ENCODE measurements around the gene SFMBT2.

SFMBT2 gene

DNA sequence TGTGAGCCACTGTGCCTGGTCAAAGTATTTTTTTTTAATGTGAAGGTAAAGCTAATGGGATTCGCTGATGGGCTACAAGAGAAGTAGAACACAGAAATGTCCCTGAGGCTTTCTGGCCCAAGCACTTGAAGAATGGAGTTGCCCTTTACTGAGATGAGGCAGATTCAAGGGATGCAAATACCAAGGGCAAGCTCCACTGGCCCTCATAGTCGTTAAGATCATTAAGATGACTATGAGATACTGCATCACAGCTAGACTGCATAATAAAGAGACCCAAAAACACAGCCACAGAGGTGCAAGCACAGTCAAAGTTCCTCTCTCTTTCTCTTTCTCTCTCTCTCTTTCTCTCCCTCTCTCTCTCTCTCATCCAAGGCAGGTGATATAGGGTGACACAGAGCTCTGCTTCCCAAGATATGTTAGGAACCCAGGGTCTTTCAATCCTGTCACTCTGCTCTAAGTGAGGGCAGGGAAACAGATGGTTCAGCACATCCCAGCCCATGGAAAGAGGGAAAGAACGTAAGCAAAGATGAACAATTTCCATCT lies 117.4 kb downstream of the SFMBT2 start:
- DNase-seq = no peak

DNA sequence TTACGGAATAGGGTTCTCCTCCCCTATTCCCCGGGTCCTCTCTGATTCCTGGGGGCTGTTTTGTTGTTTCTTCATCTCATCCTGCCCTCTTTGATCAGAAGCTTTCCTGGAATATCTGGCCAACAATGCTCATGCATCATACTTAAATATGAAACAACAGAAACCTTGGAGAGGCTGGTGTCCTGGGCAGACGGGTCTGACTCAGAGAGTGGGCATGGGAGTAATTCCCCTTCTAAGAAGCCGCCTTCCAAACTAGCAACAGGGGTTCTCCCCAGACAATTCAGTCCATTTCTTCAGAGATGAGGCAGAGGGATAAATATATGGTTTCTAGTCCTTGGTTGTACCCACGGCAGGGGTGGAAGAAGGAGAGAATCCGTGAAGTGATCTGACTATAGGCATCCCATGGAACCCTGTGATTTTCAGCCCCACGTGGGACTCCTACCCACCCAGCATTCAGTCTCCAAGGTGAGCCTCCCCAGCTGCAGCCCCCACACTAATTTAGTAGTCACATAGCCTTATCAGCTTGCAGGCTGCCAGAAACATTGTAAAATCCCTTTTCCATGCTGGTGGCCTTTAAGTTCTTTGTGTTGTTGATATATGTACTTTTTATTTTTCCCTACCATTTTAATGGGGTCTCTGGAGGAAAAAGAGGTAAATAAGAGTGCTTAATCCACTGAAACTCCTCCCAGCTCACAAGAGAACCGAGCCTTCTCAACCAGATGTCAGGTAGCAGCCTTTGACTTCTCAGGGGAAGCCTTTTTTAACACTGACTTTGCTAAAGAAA lies 119.2 kb downstream of the SFMBT2 start:
- DNase-seq = no peak

DNA sequence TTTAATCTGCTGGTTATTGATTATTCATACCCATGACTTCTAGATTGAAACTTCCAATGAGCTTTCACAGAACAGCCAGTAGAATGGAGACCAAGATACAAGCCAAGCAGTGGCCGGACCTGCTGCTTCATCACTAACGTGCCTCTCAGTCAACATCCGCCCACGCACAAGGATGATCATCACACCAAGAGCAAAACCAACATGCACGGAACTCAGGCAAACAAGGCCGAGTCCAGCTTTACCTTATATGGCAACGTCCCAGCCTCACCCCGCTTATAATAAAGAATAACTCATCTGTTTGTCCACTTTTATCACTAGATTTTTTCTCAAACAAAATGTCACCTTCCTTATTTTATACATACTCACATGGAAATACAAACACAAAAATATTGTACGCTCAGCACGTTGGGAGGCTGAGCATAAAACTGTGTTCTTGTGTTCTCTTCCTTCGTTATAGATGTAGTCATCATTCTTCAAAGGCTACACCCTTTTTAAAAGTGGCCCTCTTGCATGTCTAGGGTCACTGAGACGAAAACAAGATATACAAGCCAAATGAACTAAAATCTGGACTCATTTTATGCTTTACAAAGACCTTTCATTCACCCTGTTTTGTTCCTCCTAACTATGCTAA lies 122.7 kb downstream of the SFMBT2 start:
- DNase-seq = no peak

DNA sequence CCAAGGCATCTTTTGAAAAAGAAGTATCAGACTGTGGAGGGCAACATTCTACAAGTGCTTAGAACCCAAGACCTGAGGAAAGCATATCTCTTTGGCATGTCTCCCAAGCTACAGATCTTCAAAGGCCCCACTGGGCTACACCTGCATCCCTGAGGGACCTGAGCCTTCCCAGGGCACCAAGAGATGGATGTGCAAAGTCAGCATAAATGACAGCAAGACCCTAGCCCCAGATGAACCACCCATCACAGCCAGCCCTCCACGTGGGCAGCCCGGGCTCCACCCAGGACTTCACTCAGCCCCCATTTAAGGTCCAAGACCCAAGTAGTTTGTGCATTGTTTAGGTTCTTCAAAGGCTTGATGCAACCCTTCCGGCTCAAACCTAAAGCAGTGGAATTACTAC lies 123.5 kb downstream of the SFMBT2 start:
- DNase-seq = no peak

DNA sequence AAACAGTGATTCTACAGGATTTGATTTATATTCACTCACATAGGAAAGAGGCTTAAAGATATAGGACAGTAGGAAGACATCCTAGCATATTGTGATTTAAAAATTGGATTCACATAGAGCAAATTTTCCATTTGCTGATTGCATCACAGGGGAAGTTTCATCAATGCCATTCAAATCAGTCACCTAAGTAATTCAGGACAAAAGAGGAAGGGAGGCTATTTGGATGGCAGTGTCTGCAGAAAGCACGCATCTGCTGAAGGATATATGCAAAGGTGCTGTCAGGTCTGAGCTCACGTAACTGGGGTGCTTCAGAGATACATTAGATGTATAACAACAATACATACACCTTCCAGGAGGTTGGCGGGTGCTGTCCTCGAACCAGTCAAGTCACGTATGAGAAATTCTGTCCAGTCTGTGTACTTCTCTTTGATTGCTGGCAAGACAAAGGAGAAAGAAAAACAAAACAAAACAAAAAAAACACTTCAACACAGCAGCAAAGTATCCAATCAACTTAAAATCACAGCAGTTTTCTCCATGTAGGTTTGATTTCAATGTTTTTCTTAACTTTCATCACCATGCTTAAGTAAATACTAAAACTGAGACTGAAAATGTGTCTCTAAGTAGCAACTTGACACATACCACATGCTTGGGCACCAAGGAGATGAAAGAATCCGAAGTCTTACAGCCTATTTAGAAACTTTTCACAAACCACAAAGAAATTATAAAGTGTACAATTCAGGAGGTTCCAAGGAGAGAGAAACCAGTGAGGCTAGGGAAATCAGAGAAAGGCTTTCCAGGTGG lies 125.1 kb downstream of the SFMBT2 start:
- no peak for DNase-seq

DNA sequence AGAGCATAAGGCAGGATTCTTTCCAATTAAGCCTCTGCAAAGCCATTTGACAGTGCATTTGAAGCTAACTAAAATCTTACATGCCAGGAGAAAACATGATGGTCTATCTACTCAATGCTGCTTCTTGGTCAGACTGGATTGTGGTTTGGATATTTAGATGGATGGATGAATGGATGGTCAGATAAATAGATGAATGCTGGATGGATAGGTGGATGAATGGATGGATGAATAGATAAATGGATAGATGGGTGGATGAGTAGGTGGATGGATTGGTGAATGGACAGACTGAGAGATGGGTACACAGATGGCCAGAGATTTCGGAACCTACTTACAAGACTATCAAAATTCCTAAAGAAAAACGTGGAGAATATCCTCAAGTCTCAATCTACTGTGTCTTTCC lies 127.6 kb downstream of the SFMBT2 start:
- no peak for DNase-seq

DNA sequence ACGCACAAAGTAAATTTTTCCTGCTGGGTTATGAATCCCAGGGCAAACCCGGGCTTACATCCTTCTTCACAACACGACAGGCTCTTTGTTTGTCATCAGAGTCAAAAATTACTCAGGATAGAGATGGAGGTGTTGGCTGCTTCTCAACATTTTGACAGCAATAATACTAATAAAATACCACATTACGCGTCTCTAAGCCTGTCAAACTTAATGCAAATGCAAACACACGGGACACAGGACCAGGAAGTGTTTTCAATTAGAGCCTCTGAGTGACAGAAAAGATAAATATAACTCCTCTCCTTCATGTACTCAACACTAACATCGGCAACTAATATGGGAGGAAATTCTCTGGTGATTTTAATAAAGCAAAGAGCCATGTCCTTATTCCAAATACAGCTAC lies 128.4 kb downstream of the SFMBT2 start:
- no peak for DNase-seq

DNA sequence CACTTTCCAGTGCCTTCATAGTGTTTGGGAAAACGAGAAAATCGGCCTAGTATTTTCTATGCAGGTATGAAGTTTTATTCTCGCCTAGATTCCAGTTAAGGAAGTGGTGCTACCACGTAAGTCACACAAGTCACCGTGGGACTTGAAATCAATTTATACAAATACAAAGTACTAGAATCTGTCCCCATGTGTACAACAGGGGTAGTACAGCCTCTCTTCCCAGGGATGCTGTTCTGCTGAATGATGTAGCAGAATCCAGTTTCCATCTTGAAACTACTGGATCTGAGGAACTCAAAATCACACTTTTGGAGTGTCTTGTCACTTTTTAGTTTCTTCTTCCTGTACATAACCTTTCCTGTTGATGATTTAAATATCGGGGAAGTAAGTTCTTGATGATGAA lies 129.4 kb downstream of the SFMBT2 start:
- no peak for DNase-seq

DNA sequence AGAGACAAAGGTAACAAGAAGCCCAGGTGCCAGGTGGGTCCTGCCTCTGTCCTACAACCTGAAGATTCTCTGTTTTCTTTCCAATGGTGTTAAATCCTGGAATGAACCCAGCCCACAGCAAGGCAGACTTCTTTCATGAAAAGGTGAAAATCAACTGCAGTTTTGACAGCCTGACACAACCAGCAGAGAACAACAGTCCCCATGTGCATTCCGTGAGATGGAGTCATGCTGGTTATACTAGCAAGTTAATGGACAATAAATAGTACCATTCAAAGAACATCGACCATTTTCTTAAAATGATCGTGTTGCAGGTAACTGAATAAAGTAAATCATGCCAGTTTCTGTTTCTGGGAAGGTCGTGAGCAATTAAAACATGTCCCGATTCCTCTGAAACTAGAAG lies 131.5 kb downstream of the SFMBT2 start:
- no peak for DNase-seq

DNA sequence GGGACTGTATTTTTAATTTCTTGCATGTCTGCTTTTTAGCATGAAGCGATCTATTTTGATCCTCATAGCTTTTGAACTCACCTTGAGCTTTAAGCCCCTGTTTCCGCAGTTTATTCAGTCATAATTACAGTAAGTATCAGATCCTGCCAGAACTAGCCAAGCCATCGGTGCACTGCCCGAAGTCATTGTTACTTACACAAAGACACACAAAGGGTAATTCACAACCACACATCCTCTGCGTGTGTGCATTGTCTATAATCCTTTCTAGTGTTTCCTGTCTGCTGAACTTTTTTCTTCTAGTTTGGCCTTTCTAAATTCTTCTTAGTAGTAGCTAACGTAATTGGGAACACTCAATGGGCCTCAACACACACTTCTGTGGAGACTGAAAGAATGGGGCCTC lies 133.0 kb downstream of the SFMBT2 start:
- no peak for DNase-seq

DNA sequence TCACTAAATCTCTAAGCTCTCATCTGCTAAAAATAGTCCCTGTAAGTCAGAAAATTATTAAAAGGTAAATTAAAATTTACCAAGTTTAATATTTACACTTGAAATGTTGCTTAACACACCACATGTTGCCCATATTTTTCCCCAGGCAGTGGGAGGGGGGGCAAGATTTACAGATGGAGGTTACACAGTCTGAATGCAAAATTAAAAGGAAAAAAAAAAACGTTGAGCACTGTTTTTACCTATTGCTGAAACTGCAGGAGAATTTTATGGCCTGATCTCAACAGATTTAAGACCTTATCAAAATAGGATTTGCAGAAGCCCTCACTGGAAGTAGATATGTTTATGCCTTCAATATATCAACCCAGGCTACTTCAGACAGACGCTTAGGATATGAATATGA lies 133.4 kb downstream of the SFMBT2 start:
- no peak for DNase-seq

DNA sequence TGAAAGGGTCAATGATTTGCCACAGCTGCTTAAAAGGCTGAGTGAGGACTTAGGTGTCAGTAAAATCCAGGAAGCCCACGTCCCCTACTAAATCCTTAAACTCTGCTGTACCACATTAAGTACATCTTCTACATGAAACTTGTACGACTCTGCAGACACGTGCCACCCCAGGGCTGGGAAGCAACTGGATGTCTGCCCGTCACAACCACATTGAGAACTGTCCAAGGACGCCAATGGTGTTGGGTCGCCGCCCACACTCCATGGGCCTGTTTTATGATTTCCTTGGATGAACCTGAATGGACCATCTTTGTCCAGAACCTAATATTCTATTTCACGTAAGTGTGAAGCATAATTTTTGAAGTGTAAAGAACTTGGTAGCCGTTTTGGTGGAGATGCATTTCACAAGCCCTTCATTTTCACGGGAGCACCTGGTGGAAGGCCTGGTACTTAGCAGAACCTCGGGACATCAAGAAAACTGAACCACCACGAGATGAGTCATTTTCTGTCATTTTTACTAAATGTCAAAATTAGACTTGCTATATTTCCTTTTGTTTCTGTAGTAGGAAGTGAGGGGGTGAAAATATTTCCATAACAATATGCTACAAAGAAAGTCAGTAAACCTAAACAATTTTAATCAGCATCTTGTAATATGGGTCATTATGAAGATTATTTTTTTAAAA lies 134.9 kb downstream of the SFMBT2 start:
- DNase-seq = no peak

DNA sequence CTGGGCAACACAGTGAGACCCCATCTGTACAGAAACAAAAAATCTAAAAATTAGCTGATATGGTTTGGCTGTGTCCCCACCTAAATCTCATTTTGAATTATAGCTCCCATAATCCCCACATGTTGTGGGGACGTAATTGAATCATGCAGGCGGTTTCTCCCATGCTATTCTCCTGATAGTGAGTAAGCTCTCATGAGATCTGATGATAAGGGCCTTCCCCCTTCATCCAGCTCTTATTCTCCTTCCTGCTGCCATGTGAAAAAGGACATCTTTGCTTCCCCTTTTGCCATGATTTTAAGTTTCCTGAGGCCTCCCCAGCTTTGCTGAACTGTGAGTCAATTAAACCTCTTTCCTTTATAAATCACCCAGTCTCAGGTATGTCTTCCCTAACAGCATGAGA lies 136.5 kb downstream of the SFMBT2 start:
- no peak for DNase-seq

DNA sequence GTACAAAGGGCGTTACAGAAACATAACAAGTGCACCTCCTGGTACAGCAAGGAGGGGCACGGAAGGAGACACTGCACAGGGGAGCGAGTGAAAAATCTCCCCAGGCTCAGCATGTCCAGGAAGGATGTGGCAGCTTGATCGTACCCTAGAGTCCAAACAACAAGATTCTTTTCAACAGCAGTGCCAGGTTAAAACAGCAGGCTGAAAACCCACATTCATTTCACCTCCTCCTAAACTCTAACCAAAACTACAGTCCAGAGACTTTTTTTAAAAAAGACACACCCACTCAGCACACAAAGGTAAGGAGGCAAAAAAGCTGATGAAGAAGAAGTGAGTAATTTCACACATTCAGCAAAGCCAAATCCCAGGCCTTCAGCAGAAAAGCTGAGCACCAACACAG lies 138.8 kb downstream of the SFMBT2 start:
- DNase-seq = no peak

DNA sequence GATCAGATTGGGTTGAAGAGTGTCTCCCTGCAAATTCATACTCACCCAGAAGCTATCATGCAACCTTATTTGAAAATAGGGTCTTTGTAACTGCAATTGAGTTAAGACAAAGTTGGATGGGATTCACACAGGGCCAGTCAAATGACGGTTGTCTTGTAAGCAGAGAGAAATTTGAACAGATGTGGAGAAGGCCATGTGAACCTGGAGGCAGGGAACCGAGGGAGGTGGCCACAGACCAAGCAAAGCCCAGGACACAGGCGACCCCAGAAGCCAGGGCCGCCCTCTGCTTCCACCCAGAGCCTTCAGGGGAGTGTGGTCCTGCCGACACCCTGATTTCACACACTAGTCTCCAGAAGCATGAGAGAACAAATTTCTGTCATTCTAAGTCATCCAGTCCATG lies 140.8 kb downstream of the SFMBT2 start:
- DNase-seq = no peak

DNA sequence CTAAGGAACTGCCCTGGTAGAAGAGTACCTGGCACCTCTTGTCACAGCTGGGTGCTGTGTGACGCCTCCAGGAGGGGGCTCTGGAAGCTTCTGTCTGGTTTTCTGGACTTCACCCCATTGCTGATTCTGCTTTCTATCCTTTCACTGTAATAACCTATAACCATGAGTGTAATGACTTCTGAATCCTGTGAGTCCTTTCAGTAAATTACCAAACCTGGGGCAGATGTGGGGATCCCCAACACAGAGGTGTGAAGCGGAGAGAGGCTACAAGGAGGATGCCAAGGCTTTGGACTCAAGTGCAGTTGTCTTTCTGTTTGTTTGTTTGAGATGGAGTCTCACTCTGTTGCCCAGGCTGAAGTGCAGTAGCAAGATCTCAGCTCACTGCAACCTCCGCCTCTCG lies 143.7 kb downstream of the SFMBT2 start:
- no peak for DNase-seq

DNA sequence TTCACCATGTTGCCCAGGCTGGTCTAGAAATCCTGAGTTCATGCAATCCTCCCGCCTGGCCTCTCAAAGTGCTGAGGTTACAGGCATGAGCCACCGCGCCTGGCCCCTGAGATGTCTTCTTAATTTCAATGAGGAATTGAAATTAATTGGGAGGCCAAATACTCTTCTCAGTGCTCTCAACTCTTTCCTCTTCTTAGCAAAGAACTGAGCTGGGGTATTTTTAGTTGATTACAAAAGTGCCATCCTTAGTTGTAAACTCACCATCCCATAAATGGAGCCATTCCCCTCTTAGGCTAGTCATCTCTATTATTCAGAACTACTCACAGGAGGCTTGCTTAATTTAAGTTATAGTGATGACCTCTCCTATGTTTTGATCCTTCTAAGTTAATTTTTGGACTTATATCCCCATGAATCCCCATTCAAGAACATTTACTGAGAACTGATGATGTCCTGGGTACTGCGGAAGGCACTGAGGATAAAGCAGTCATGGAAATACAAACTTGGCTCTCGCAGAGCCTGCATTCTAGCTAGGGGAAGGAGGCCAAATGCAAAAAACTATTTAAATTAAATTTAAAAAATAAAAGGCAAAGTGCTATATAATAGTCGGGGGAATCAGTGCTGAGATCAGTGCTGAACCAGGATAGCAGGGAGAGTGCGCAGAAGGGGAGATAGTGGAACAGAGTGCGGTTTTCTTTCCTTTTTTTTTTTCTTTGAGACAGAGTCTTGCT lies 145.3 kb downstream of the SFMBT2 start:
- no peak for DNase-seq

DNA sequence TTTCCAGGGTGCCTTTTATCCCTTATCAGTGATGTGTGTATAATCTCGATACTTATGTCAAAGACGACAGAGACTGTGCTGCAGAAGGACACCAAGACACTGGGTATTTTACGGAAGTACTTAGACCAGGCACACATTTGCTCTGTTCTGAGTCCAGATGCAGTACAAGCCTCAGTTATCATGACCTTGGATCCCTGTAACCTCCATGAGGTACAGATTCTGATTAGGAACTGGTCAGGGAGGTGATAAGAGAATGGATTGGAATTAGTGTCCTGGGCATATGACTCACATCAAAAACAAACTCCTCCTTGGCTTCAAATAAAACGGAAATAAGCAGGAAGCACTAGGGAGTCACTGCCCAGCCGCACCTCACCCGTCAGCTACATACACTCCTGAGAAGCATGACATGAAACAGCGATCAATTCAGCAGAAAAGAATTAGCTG lies 146.5 kb downstream of the SFMBT2 start:
- no peak for DNase-seq

DNA sequence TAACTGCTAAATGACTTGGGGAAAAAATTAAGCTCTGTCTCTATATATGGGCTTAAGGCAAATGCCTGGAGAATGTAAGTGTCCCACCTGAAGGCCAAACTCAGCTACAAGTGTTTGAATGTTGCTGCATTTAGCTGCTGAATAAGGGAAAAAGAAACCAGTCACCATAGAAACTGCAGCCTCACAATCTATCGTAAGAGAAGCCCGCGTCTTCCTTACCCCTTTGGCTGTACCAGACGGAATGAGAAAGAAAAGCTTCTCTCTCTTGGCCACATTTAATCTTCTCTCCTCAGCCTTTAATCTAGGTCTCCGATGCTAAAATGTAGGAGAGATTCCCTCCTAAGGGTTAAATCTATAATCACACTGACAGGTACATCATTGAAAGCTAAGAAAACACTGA lies 147.2 kb downstream of the SFMBT2 start:
- DNase-seq = no peak

DNA sequence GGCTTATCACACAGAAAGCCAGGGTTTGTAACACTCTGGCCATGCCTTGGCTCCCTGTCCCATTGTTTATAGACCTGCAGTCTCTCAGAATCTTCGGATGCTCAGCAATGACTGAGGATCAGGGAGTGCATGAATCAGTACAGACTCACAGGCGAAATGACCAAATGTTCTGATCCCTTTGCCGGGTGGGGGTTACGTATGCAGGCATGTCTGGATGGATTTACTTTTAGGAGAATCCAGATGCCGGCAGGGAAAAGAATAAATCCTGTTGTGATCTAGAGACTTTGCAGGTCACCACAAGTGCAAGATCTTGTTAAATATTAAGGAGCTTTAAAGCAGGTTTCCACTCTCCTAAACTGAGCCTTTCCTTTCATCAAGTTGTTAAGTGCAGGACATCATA lies 149.5 kb downstream of the SFMBT2 start:
- no peak for DNase-seq

DNA sequence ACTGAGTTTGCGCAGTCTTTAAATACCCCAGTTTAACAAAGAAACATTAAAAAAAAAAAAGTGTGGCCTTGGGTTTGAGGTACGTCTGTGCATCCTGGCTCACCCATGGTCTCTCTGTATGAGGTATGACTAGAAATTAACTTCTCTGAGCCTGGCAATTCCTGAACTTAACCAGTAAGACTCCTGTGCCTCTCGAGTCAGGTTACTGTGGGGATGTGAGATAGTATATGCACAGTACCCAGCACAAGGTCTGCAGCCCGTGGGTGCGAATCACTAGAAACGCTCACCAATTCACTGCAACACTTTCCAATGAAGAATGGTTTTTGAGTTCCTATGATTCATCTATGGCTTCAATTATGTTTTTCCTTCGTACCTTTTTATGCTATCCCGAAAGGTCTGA lies 149.9 kb downstream of the SFMBT2 start:
- no peak for DNase-seq

DNA sequence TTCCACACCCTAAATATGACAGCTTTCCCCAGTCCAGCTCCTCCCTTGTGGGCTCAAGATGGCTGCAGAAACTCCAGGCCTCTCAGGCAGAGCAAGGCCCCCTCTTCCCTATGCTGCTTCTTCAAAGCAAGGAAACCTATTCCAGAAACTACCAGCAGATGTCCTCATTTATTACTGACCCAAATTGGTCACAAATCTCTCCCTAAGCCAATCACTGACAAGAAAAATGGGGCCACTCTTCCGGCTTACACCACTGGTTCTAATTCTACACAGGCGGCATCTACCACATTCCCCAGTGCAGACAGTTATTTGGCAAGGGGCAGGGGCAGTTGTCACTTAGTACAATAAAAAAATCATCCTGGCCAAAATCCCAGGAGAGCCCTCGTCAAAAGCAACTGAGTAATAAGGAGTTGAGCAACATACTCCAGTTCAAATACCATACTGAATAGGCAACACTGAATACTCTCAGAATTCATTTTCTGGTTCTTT lies 150.4 kb downstream of the SFMBT2 start:
- DNase-seq = no peak

Measured in stimulated activated CD4-positive, alpha-beta T cell treated with anti-CD3 and anti-CD28 coated beads, Interleukin-12 subunit alpha, Interleukin-12 subunit beta, amount 100 ng/mL, for 4 hours (primary cell).